Esophagus (tissue), 2 donors: ENCODE data around the gene CRAMP1. TPM values are rescaled to one million over a fixed set of nuclear protein-coding genes. Genes with fewer than 3 reads are reported as not detected.

Source experiments
- H3K27ac ChIP-seq, 2 donors: one replicate each; pipeline ENCODE4 v1.5.1; 2013; ENCODE audit warnings: low read depth in 2 of 2, mild to moderate bottlenecking in 2 of 2, inconsistent platforms in 1 of 2, low read length in 1 of 2, moderate library complexity in 1 of 2
- H3K27me3 ChIP-seq, 2 donors: one replicate each; pipeline ENCODE4 v1.6.1; 2013; ENCODE audit warnings: low read length in 2 of 2, control low read depth in 1 of 2, mild to moderate bottlenecking in 1 of 2; ENCODE audit not compliant: insufficient read depth in 2 of 2, control insufficient read depth in 1 of 2
- H3K36me3 ChIP-seq, 2 donors: one replicate each; pipeline ENCODE4 v1.6.1; 2013; ENCODE audit warnings: low read length in 1 of 2; ENCODE audit not compliant: control insufficient read depth in 2 of 2, insufficient read depth in 2 of 2
- H3K4me1 ChIP-seq, 2 donors: one replicate each; pipeline ENCODE4 v1.6.1; 2013; ENCODE audit warnings: low read length in 1 of 2; ENCODE audit not compliant: control insufficient read depth in 2 of 2, insufficient read depth in 2 of 2
- H3K4me3 ChIP-seq, 2 donors: one replicate each; pipeline ENCODE4 v1.5.1; 2013; ENCODE audit warnings: low read length in 2 of 2, mild to moderate bottlenecking in 2 of 2, low read depth in 1 of 2, moderate library complexity in 1 of 2
- H3K9me3 ChIP-seq, 2 donors: one replicate each; pipeline ENCODE4 v1.6.1; 2013; ENCODE audit warnings: mild to moderate bottlenecking in 2 of 2, low read depth in 1 of 2, low read length in 1 of 2, moderate library complexity in 1 of 2; ENCODE audit not compliant: control insufficient read depth in 2 of 2, insufficient read depth in 1 of 2
- WGBS, 2 donors: extraction: QIAGEN DNeasy Blood & Tissue Kit; methylation state at CpG; one replicate each; pipeline ENCODE4 v1.1.7; 2013; 5-methylcytosine and 5-hydroxymethylcytosine counted together
- polyA plus RNA-seq, 2 donors: library from polyadenylated mRNA; stranded (reverse); fragments of 200-250 nt; gene quantifications; one replicate each; pipeline ENCODE4 v1.2.3, GENCODE V29; 2013
- donor health status: healthy with polysubstance abuse.
- donor health status: Bipolar disorder and iron deficiency.

CRAMP1 gene
- polyA plus RNA-seq, 2 donors = 4.8 to 10.5 TPM

DNA sequence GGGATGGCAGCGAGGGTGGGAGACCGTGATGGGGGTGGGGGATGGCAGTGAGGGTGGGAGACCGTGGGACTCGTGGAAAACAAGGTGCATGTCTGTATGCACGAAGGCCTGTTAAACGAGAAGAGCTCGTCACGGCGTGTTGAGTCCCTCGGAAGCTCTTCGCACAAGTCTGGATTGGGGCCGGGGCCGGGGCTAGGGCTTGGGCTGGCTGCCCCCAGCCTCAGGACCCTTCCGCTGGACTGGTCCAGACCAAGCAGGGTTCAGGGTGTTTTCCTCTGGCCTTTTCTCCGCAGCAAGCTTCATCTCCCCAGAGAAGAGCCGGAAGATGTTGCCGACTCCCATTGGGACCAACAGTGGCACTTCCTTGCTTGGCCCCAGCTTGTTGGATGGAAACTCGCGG lies 58.2 kb downstream of the CRAMP1 start:
- no peak overlapping the region for H3K4me3 ChIP-seq
- H3K9me3 ChIP-seq = no peaks in the 10 kb centered on the region
- no peak overlapping the region for H3K27ac ChIP-seq
- no peaks in the 10 kb centered on the region for H3K27me3 ChIP-seq
- H3K4me1 ChIP-seq = peaks cover 0 to 3% of the 10 kb centered on the region in 2 donors
- peaks cover 39 to 86% of the 10 kb centered on the region in 2 donors for H3K36me3 ChIP-seq
- 94 to 96% methylated on average over 18 to 19 of the region's 19 CpGs for WGBS, 2 donors

DNA sequence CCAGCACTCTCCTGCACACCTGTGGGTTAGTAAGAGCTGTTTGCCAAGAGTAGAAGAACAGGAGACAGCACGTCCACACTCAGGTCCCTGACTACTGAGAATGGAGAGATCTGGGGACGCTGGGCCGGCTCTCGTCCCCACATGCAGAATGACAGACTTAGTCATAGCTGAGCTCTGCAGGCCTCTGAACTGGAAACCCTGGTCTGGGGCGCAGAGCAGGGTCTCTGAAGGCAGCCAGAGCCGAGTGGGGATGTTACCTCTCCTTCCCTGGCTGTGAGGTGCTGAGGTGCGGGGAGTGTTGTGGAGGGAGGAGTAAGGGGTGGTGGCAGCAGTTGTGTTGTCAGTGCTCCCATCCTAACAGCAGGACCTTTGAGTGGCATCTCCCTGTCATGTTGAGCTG lies 58.7 kb downstream of the CRAMP1 start:
- H3K27ac ChIP-seq = no peak overlapping the region
- no peaks in the 10 kb centered on the region for H3K27me3 ChIP-seq
- no peak overlapping the region for H3K4me3 ChIP-seq
- WGBS, 2 donors = 92 to 95% methylated on average over 7 of the region's 7 CpGs
- peaks cover 39 to 84% of the 10 kb centered on the region in 2 donors for H3K36me3 ChIP-seq
- no peaks in the 10 kb centered on the region for H3K9me3 ChIP-seq
- peaks cover 0 to 3% of the 10 kb centered on the region in 2 donors for H3K4me1 ChIP-seq

DNA sequence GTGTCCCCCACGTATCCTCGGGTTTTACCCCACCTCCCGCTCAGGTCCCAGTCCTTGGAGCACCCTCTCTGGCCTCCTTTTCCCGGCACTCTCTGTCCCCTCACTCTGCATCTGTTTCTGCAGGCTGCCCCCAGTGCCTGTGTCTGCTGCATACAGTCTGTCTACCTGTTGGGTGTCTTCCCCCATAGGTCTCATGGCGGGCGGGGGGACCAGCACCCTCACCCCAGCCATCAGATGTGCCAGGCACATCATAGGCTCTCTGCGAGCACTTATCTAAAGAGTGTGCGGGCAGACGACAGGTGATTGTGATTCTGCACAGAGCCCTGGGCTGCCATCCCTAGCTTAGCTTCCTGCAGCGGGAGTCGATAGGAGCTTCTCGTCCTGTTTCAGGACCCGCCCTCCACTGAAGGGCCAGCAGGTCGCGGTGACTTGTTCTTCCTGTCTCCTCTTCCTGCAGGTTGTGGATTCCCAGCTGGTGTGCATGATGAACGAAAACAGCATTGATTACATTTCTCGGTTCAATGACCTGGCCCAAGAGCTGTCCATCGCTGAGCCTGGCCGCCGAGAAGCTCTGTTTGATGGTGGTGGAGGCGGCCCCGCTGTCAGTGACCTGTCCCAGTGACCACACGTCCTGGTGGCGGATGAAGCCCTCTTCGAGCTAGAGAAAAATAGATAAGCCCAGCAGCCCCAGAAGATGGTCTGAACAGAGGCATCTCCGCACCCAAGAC lies 61.4 kb downstream of the CRAMP1 start:
- H3K36me3 ChIP-seq = peaks cover 16 to 57% of the 10 kb centered on the region in 2 donors
- H3K9me3 ChIP-seq = no peaks in the 10 kb centered on the region
- H3K27ac ChIP-seq = no peak overlapping the region
- no peaks in the 10 kb centered on the region for H3K27me3 ChIP-seq
- WGBS, 2 donors = 91 to 92% methylated on average over 26 of the region's 26 CpGs
- H3K4me3 ChIP-seq = no peak overlapping the region
- H3K4me1 ChIP-seq = peaks cover 0 to 3% of the 10 kb centered on the region in 2 donors

DNA sequence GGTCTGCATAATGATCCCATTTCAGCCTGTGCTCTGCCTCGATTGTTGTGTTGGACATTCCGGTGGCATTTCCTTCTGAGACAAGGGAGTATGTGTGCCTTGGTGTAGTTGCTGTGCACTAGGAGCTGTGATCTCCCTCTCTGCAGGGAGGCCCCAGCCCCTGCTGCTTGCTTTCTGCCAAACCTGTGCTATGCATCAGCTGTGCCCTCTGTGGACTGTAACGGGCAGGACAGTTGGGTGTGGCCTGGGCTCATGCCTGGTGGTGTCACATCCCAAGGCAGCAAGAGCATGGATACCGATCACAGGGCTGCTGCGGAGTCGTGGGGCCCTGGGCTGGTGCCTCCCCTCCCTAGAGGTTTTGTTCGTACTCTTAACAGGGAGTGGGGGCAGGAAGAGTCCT lies 62.1 kb downstream of the CRAMP1 start:
- H3K36me3 ChIP-seq = peaks cover 16 to 51% of the 10 kb centered on the region in 2 donors

DNA sequence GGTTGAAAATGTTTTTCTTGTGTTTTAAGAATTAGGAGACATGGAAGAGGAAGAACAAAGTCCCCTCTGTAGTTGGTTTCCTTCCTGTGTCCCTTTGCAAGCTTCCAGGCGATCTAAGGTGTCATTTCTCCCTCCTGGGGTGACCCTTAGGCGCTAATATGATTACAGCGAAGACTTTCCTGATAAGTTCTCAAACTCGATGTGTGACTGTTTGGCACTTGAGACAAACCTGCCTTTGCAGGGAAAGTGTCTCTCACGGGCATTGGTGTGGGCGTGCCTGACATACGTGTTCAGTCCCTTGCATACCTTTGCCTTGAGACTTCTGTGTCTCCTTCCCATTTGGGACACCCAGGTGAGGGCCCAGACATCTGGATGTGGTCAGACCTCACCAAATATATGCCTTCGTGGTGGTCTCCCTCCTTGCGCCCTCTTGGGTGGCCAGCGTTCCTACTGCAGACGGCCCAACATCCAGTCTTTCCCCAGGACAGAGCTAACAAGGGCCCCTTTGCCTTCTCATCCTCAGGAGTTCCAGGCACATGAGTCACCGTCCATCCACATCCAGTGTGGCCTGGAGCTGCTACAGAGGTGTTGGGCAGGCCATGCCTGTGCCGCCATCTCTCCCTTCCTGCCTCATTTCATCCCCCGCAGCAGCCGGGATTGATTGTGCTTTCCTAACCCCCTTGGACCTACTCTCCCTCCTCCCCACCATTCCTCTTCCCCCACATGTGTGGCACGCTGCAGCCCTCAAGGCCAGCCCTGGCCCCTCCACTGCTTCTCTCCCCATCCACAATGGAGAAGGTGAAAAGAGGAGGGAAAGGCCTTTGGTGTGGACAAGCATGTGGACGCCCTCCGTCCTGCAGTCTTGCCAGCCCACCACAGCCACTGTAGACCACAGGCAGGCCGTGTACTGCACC lies 62.8 kb downstream of the CRAMP1 start:
- H3K36me3 ChIP-seq = peaks cover 16 to 48% of the 10 kb centered on the region in 2 donors
- WGBS, 2 donors = 90 to 94% methylated on average over 19 of the region's 19 CpGs
- no peak overlapping the region for H3K27ac ChIP-seq
- no peaks in the 10 kb centered on the region for H3K4me1 ChIP-seq
- no peaks in the 10 kb centered on the region for H3K9me3 ChIP-seq
- H3K4me3 ChIP-seq = no peak overlapping the region
- no peaks in the 10 kb centered on the region for H3K27me3 ChIP-seq

More for the DNA sequence above, 62.1 kb downstream of the CRAMP1 start:
- no peaks in the 10 kb centered on the region for H3K9me3 ChIP-seq
- H3K27ac ChIP-seq = no peak overlapping the region
- H3K27me3 ChIP-seq = no peaks in the 10 kb centered on the region
- 82 to 87% methylated on average over 7 of the region's 7 CpGs for WGBS, 2 donors
- H3K4me3 ChIP-seq = no peak overlapping the region
- peaks cover 0 to 3% of the 10 kb centered on the region in 2 donors for H3K4me1 ChIP-seq

DNA sequence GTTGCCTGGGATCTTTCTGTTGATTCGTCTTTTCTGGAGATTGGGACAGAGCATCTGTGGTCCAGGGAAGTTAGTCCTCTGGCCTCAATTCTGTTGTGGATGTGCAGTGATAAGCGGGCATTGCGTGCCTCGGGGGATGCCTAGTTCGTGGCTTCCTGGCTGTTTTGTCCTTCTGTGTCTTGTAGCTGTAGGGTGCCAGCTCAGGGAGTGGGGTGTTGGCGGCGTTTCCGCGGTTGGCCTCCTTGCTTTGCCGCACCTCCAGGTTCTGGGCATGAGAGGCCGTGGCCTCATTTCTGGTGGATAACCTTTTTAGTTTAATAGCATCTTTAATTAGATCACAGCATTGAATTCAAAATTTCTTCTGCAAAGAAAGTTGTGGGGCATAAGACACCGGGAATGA lies 64.5 kb downstream of the CRAMP1 start:
- 89 to 93% methylated on average over 12 of the region's 12 CpGs for WGBS, 2 donors
- peaks cover 7 to 35% of the 10 kb centered on the region in 2 donors for H3K36me3 ChIP-seq
- no peaks in the 10 kb centered on the region for H3K9me3 ChIP-seq
- H3K4me3 ChIP-seq = no peak overlapping the region
- no peaks in the 10 kb centered on the region for H3K27me3 ChIP-seq
- H3K27ac ChIP-seq = no peak overlapping the region
- peaks cover 2 to 3% of the 10 kb centered on the region in 2 donors for H3K4me1 ChIP-seq

DNA sequence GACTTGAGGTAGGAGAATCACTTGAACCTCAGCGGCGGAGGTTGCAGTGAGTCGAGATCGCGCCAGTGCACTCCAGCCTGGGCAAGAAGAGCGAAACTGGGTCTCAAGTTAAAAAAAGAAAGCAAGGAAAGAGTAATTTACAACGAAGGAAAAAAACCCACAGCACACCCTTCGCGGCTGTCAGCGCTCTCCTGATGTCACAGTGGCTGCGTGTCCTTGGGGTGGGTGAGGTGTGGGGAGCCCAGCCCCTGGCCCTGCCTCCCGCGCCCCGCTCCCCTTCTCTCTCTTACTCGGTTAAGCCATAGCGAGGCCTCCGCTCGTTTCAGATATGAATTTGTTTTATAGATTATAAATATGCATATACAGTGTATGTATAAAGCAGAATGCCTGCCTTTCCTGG lies 65.2 kb downstream of the CRAMP1 start:
- Histone ChIP-seq H3K27me3 (no peaks in the 10 kb centered on the region), H3K4me1 (peaks cover 2 to 3% of the 10 kb centered on the region in 2 donors), H3K4me3 (no peak overlapping the region), H3K27ac (peak overlapping the region in 1 of 2 donors; percentile 16), H3K9me3 (no peaks in the 10 kb centered on the region), H3K36me3 (peaks cover 6 to 29% of the 10 kb centered on the region in 2 donors)
- 85 to 87% methylated on average over 18 of the region's 18 CpGs for WGBS, 2 donors

DNA sequence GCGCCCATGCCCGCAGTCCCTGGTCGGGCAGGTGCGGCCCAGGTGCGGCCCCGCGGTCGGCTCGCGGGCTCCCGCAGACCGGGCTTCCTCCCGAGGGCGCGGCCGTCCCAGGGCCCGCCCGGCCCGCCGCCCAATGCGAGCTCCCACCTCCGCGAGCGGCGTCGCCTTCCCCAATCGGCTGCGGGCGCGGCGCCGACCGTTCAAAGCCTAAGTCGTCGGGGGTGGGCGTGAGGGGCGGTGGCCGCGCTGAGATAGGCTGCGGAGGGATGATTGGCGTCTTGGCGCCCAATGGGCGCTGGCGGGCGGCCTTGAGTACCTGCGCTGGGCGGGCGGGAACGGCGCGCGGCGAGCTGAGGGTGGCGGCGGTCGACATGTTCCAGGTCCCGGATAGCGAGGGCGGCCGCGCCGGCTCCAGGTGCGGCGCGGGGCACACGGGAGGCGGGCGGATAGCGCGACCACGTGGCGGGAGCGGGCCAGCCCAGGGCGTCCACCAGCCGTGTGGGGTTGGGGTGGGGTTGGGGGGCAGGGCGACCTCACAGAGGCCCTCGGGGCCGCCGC lies 65.9 kb downstream of the CRAMP1 start, which contains the start of gene JPT2:
Gene JPT2 (plus strand): TSS at position 338 of the 558 bp plus-strand sequence. CDS start 34 bp downstream, at position 372.
- no peaks in the 10 kb centered on the region for H3K27me3 ChIP-seq
- H3K9me3 ChIP-seq = no peaks in the 10 kb centered on the region
- H3K27ac ChIP-seq = peak within 1 kb of the TSS; percentile 76 to 82
- 0 to 1% methylated on average over 44 to 79 of the region's 79 CpGs for WGBS, 2 donors
- H3K4me3 ChIP-seq = peak within 1 kb of the TSS; percentile 60 to 80
- peaks cover 2 to 3% of the 10 kb centered on the region in 2 donors for H3K4me1 ChIP-seq
- peaks cover 6 to 23% of the 10 kb centered on the region in 2 donors for H3K36me3 ChIP-seq

DNA sequence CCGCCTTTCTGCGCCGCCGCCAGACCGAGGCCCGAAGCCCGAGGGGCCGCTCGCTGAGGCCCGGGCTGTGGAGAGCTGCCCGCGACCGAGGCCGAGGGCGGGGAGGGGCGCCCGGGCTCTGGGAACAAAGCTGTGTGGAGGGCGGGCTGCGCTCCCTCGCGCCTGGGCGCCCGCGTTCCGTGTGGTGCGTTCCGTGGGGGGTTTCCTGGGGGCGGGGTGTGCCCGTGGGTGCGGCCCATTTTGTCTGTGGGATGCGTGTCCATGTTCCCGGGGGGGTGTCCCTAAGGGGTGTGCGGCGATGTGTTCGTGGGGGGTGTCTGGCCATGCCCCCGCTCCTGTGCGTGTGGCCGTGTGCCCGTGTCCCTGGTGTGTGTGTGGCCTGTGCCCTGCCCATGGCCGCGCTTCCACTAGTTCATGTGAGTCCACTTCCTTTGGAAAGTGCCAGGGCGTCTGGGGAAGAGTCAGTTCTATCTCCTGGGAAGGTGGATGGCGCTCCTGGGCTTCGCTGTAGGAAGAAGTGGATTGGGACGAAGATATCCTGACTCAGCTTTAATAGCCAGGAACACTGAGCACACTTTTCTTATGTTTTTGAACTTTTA lies 66.4 kb downstream of the CRAMP1 start:
- 1% methylated on average over 45 of the region's 45 CpGs for WGBS, 2 donors
- Histone ChIP-seq H3K9me3 (no peaks in the 10 kb centered on the region), H3K27me3 (no peaks in the 10 kb centered on the region), H3K36me3 (peaks cover 6 to 20% of the 10 kb centered on the region in 2 donors), H3K27ac (peak overlapping the region; percentile 76 to 82), H3K4me1 (peaks cover 2 to 3% of the 10 kb centered on the region in 2 donors), H3K4me3 (peak overlapping the region; percentile 60 to 80)
